RWPE1 (cell line): Measurements from ENCODE around the gene RNF166.

Experiments
- CTCF ChIA-PET: fragments of 350-600 bp; sonication (Branson Sonifier 250); formaldehyde crosslinking; extraction: SDS; loops from one replicate; lab custom pipeline; 2021; lab: Yijun Ruan, JAX
- POLR2A ChIA-PET: fragments of 400-600 bp; formaldehyde crosslinking; extraction: SDS; loops from one replicate; lab custom pipeline; 2020; ENCODE audit warnings: antibody characterized with exemption; ENCODE audit not compliant: low non-redundant PET; lab: Yijun Ruan, JAX
- DNase-seq: peaks from one replicate; pipeline ENCODE4 v3.0.0; 2012; ENCODE audit warnings: low spot score
- H3K27ac ChIP-seq: fragments of 450-650 bp; 2 replicates; pipeline ENCODE4 v1.5.1; 2017
- TF ChIP-seq, protein P1 (sequence below): fragments of 450-650 bp; conservative IDR thresholded peaks from 2 replicates; pipeline ENCODE4 v1.5.1; 2017; ENCODE audit warnings: low read depth, mild to moderate bottlenecking

The RNF166 gene

DNA sequence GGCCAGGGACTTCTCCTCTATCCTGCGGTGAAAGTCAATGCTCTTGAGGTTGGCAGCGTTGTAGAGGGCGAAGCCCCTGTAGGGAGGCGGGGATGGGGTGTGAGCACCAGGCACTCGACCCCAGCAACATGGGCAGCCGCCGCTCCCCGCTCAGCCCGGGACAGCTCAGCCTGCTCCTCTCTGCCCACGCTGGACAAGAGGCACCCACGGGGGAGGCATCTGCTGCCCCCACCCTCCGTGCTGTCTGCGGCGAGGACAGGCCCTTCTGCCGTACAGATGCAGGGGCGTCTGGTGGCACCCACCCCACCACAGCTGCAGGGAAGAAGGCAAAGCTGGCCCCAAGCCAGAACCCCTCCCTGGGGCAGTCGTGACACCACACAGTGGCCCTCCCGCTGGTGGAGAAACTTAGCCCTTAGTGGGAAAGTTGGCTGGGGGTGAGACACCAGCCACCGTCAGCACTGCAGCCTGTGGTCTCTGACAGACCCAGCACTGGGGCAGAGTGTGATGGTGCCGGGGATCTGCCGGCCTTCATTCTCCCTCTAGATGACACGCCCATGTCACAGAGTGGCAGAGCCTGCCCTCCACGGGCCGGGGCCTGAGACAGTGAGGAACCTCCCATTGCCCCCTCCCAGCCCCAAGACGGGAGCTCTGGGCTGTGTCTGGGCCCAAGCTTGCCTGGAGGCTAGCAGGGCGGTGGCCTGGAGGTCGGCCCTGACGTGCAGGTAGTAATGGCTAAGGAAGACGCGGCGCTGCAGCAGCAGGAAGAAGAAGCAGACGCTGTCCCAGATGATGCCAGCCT, 19.6 kb upstream of the RNF166 start:
- H3K27ac ChIP-seq, result no peak overlapping the region
- no peak for DNase-seq
- ChIA-PET POLR2A (no interaction called here), CTCF (no interaction called here)
- TF ChIP-seq, protein P1, sequence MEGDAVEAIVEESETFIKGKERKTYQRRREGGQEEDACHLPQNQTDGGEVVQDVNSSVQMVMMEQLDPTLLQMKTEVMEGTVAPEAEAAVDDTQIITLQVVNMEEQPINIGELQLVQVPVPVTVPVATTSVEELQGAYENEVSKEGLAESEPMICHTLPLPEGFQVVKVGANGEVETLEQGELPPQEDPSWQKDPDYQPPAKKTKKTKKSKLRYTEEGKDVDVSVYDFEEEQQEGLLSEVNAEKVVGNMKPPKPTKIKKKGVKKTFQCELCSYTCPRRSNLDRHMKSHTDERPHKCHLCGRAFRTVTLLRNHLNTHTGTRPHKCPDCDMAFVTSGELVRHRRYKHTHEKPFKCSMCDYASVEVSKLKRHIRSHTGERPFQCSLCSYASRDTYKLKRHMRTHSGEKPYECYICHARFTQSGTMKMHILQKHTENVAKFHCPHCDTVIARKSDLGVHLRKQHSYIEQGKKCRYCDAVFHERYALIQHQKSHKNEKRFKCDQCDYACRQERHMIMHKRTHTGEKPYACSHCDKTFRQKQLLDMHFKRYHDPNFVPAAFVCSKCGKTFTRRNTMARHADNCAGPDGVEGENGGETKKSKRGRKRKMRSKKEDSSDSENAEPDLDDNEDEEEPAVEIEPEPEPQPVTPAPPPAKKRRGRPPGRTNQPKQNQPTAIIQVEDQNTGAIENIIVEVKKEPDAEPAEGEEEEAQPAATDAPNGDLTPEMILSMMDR, result no peak

DNA sequence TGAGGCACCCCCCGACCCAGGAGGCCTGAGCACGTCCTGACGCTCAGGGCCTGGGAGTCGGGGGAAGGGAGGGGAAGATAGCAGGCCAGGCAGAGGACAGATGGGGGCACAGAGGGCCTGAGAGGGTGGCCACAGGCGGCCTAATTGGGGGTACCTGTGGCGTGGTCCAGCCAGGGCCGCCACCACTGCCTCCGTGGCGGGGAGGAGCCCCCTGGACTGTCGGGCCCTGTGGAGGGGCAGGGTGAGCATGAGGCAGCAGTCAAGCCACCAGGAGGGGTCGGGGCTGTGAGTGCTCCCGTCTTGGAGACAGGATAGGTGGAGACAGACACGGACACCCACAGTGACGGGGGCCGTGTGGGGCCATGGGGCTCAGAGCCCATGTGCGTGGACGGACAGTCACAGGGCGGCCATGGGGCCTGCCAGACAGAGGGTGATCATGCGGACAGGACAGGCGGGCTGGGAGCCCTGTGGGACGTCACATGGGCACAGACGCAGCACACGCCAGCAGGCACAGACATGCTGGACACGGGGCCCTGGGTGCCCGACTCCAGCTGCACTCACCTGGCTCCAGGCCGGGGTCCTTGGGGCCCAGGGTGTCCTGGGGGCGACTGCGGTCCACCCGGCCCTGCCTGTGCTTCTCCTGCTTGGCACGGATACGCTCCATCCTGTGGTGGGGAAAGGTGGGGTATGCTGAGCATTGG, 18.8 kb upstream of the RNF166 start:
- DNase-seq, result no peak
- CTCF ChIA-PET, result interaction anchor here (1.3 kb wide), 1 partner anchor 13 kb away, joined by 6 read pairs; no protein-coding TSS in a partner anchor

DNA sequence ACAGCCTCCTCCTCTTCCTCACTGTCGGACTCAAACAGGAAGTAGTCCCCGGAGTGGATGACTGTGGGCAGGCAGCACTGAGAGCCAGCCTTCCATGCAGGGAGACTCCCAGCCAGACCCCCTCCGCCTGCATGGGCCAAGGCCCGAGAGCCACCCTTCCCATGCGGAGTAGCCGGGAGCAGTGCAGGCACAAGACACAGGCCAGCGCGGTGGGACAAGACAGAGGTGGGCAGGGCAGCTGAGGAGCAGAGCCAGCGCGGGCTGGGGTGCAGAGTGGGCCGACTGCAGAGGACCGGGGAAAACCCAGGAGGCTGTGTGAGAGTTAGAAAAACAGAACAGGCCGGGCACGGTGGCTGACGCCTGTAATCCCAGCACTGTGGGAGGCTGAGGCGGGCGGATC, 17.7 kb upstream of the RNF166 start:
- CTCF ChIA-PET, result interaction anchor here (1.3 kb wide), 1 partner anchor 14 kb away, joined by 6 read pairs; no protein-coding TSS in a partner anchor
- DNase-seq, result no peak
- H3K27ac ChIP-seq, result peak overlapping the region; percentile 9; the same call in 1 of the 2 replicates
- POLR2A ChIA-PET, result no interaction called here
- TF ChIP-seq, protein P1, result no peak

More for the DNA sequence above, 18.8 kb upstream of the RNF166 start:
- TF ChIP-seq, protein P1, result no peak
- no peak overlapping the region for H3K27ac ChIP-seq
- POLR2A ChIA-PET, result no interaction called here

DNA sequence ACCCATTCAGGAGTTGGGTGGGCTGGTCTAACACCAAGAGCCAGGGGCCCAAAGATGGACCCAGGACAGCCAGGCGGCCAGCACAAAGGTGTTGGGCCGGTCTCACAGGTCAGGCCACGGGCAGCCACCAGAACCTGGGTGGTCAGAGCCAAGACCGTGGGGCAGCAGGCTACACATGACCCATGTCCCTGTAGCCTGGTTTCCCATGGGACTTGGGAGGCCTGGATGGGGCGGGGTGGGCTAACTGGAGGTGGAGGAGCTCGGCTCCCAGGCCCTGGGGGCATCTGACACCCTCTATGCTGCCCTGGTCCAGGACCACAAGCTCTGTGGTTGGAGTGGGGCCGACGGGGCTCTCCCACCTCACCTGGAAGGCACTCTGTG, 17.3 kb upstream of the RNF166 start:
- CTCF ChIA-PET, result interaction anchor here (1.3 kb wide), 1 partner anchor 14 kb away, joined by 6 read pairs; no protein-coding TSS in a partner anchor
- DNase-seq, result no peak
- H3K27ac ChIP-seq, result peak overlapping the region; percentile 9; the same call in 1 of the 2 replicates
- POLR2A ChIA-PET, result no interaction called here
- TF ChIP-seq, protein P1, result no peak

DNA sequence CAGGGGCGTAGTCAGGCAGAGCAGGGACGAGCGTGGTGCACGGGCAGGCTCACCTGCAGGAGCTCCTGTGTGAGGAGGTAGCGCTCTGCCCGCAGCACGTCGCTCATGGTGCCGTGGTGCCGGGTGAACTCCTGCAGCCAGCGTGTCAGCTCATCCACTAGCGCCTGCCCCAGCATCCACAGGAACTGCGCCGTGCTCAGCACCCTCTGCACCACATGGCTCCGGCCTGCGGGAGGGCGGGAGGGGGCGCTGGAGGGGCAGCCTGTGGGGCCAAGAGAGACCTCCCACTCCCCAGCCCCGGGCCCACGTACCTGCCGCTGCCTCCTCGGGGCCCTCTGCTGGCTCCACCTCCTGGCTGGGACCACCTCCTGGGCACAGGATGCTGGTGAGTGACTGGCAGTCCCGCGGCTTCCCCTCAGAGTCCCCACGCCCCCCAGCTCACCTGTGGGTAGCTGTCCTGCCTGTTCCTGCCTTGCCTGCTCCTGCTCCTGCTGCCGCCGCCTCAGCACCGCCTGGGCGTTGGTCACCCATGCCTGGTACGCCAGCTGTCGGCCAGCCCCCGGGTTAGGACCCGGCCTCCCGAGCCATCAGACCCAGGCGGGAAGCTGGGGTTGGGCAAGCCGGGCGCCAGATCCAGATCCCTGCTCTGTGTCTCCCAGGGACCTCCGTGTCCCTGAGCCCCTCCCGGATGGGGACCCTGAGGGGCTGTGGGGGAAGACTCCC, 16.7 kb upstream of the RNF166 start:
- TF ChIP-seq, protein P1, result no peak
- CTCF ChIA-PET, result interaction anchor here (0.6 kb wide), 1 partner anchor 22 kb away, joined by 6 read pairs; no protein-coding TSS in a partner anchor
- POLR2A ChIA-PET, result no interaction called here
- DNase-seq, result no peak
- 0 out of 2 replicates have a peak overlapping the region, but pooled peaks have one; percentile 9 for H3K27ac ChIP-seq
